Skeletal muscle tissue (tissue), 4 donors: ENCODE measurements around the gene ITPK1. TPM values are rescaled to one million over a fixed set of nuclear protein-coding genes. Genes with fewer than 3 reads are reported as not detected.

Experiments
- H3K27ac ChIP-seq: one replicate; pipeline ENCODE4 v1.7.0; 2013; ENCODE audit warnings: mild to moderate bottlenecking, low read depth, low read length, inconsistent platforms
- H3K27me3 ChIP-seq, 3 donors: one replicate each; pipeline ENCODE4 v1.7.0; 2013; ENCODE audit warnings: low read length in 3 of 3; ENCODE audit not compliant: control insufficient read depth in 3 of 3, insufficient read depth in 3 of 3
- H3K36me3 ChIP-seq, 3 donors: one replicate each; pipeline ENCODE4 v1.7.0; 2013; ENCODE audit warnings: low read length in 3 of 3; ENCODE audit not compliant: control insufficient read depth in 3 of 3, insufficient read depth in 3 of 3
- H3K4me1 ChIP-seq, 3 donors: one replicate each; pipeline ENCODE4 v1.7.0; 2013; ENCODE audit warnings: low read length in 3 of 3, mild to moderate bottlenecking in 3 of 3; ENCODE audit not compliant: control insufficient read depth in 3 of 3, insufficient read depth in 3 of 3
- H3K4me3 ChIP-seq, 3 donors: one replicate each; pipeline ENCODE4 v1.7.0; 2013; ENCODE audit warnings: low read length in 3 of 3
- H3K9ac ChIP-seq, 3 donors: one replicate each; pipeline ENCODE4 v1.7.0; 2013; ENCODE audit warnings: low read length in 3 of 3, mild to moderate bottlenecking in 3 of 3, moderate library complexity in 2 of 3, low read depth in 1 of 3
- H3K9me3 ChIP-seq, 3 donors: one replicate each; pipeline ENCODE4 v1.7.0; 2013; ENCODE audit warnings: low read length in 3 of 3; ENCODE audit not compliant: control insufficient read depth in 3 of 3
- total RNA-seq: library from RNA; depleted of rRNA; stranded (reverse); fragments of >200 nt; gene quantifications from one replicate; pipeline ENCODE4 v1.2.3, GENCODE V29; 2014
- donor health status: Osteomylitis.

Gene ITPK1
- total RNA-seq, 1 donor from 2014 or later = 4.7 TPM

DNA sequence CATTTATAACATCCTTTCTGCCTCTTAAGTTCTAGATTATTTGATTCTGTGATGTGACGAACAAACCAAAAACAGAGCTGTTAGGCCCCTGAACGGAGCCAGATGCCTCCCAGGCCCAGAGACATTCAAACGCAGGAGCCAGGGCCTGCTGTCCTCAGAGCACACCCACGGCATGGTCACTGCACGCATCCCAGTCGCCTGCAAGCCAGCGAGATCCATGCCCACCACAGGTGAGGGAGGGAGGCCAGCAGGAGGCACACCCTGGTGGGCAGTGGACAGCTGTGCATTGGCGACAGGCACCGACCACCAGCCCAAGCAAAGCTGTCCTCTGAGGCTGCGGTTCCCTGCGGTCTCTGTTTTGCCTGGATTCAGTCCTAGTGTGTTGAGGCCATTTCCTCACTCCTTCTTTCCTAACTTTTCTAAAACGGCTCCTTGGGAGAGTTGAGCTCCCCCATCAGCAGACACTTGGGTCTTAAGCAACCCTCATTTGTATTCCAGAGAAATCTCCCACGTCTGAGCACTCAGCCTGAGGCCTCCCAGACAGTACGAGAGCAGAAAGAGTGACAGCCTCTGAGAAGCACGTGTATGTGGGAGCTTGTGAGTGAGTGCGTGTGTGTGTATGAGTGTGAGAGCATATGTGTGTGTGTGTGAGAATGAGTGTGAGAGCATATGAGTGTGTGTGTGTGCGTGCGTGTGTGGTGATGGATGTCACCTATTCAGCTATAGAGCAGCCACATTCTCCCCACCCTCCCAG lies 111.6 kb downstream of the ITPK1 start:
- H3K27me3 ChIP-seq = no peaks in the 10 kb centered on the region
- no peak overlapping the region for H3K27ac ChIP-seq
- no peaks in the 10 kb centered on the region for H3K9me3 ChIP-seq
- no peaks in the 10 kb centered on the region for H3K36me3 ChIP-seq
- H3K4me3 ChIP-seq = no peak overlapping the region
- peaks cover 23 to 39% (median 28%) of the 10 kb centered on the region in 3 donors for H3K4me1 ChIP-seq
- H3K9ac ChIP-seq = no peak overlapping the region

DNA sequence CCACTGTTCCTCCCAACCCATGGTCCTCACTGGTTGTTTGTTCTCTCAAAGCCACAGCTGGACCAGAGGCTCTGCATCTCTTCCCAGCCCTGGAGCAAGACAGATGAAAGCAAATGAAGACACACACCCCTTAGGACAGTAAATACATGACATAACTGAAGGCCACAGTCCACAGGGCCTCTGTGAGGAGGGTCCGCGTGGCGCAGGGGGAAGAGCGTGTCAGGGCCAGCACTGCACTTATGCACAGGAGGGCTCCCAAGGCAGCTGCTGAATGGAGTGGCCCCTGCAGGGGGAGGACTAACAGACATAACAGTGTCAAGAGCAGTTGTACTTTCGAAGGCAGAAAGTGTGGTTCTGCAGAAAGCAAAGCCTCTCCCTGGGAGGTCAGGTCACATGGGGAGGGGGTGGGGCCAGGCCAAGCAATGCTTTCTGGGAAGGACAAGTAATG lies 112.8 kb downstream of the ITPK1 start:
- no peak overlapping the region for H3K9ac ChIP-seq
- H3K36me3 ChIP-seq = no peaks in the 10 kb centered on the region
- H3K4me1 ChIP-seq = peaks cover 12 to 31% (median 16%) of the 10 kb centered on the region in 3 donors
- H3K9me3 ChIP-seq = no peaks in the 10 kb centered on the region
- no peak overlapping the region for H3K27ac ChIP-seq
- H3K27me3 ChIP-seq = no peaks in the 10 kb centered on the region
- no peak overlapping the region for H3K4me3 ChIP-seq

DNA sequence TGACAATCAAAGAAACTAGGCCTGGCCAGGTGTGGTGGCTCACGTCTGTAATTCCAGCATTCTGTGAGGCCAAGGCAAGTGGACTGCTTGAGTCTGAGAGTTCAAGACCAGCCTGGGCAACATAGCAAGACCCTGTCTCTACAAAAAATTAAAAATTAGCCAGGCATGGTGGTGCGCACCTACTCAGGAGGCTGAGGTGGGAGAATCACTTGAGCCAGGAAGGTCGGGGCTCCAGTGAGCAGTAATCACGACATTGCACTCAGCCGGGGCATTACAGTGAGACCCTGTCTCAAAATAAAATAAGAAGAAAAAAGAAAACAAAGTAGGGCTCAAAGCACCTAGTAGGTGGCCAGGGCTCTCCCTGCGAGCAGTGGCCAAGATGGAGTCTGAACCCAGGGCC lies 113.7 kb downstream of the ITPK1 start:
- Histone ChIP-seq H3K9me3 (no peaks in the 10 kb centered on the region), H3K4me3 (no peak overlapping the region), H3K27ac (no peak overlapping the region), H3K9ac (no peak overlapping the region), H3K27me3 (no peaks in the 10 kb centered on the region), H3K36me3 (no peaks in the 10 kb centered on the region), H3K4me1 (peaks cover 6 to 23% (median 9%) of the 10 kb centered on the region in 3 donors)

DNA sequence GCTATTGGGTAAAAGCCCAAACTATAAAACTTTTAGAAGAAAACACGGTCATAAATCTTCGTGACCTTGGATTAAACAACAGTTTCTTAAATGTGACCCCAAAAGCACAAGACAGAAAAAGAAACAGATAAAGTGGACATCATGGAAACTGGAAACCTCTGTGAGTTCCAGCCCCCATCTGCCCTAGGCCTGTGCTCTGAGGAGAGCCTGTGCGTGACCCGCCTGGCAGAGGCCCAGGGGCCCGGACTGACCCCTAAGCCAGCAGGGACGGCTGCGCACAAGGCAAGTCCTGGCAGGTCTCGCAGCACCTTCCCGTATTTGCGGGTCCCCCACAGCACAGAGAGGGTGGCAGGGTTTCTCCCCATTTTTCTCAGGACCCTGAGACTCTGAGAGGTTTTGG lies 116.8 kb downstream of the ITPK1 start:
- Histone ChIP-seq H3K27me3 (no peaks in the 10 kb centered on the region), H3K36me3 (no peaks in the 10 kb centered on the region), H3K4me3 (no peak overlapping the region), H3K4me1 (peaks cover 0 to 4% (median 0%) of the 10 kb centered on the region in 3 donors), H3K9ac (no peak overlapping the region), H3K27ac (no peak overlapping the region), H3K9me3 (no peaks in the 10 kb centered on the region)

DNA sequence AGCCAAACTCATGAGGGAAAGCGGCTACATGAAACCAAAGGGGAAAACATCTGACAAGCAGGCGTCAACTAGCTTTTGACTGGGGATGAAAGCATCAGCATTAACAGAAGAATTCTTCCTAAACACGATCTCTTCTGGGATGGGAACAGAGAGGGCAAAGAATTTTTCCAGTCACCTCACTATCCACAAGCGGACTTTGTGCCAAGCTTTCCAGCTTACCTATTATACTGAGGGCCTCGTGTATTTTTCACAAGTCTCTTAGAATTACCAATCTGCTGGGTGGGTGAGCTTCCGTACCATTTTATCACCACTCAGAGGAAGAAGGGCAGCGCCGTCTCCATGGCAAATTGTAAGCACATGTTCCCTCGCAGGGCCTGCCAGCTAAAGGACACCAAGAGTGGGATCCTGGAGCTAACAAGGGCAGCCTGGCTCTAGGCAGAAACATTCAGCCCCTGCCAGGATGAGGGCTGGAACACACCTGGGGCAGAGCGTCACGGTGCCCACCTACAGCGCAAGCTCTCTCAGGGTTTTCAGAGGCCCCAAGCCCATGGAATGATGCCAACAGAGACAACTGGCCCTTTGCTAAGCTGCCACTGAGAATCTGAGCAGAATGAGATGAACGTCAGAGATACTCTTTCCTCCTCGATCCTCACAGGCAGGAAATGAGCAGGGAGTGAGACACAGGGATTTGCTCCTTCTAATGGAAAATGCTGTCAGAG lies 118.2 kb downstream of the ITPK1 start:
- Histone ChIP-seq H3K9ac (no peak overlapping the region), H3K36me3 (peaks cover 6 to 9% (median 9%) of the 10 kb centered on the region in 3 donors), H3K4me1 (peaks cover 0 to 4% (median 0%) of the 10 kb centered on the region in 3 donors), H3K9me3 (no peaks in the 10 kb centered on the region), H3K27ac (no peak overlapping the region), H3K27me3 (no peaks in the 10 kb centered on the region), H3K4me3 (no peak overlapping the region)

DNA sequence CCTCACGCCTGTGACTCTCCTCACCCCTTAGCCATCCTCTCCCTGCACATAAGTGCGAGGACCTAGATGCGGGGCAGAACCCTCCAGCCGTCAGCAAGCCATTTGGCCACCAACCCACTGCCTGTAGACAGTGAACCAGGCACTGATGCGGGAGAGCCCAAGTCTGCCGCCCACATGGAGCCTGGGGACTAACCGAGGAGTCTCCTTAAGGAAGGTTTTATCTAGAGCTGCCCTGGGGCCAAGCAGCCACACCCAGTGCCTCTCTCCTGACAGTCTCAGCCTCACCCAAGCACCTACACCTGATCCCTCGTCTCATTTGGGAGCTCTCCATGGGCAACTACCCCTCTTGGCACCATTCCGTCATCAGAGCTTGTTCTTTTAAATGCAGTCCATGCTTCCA lies 120.1 kb downstream of the ITPK1 start:
- Histone ChIP-seq H3K9me3 (no peaks in the 10 kb centered on the region), H3K36me3 (peaks cover 6 to 9% (median 9%) of the 10 kb centered on the region in 3 donors), H3K27me3 (no peaks in the 10 kb centered on the region), H3K4me3 (no peak overlapping the region), H3K9ac (no peak overlapping the region), H3K4me1 (peaks cover 0 to 4% (median 0%) of the 10 kb centered on the region in 3 donors), H3K27ac (no peak overlapping the region)

DNA sequence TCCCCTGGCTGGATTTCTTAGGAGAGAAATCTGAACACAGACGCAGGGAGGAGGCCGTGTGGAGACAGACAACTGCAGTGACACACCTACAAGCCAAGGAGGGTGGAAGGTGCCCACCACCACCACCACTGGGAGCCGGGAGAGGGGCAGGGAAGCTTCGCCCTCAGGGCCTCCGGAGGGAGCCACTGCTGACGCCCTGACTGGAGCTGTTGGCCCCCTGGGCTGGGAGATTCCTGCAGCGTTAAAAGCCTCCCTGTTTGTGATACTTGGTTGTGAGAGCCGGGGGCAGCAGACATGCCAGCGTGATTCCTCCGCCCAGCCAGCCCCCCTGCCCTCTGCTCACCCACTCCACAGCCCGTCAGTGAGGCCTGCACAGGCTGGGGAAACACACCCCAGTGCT lies 120.8 kb downstream of the ITPK1 start:
- Histone ChIP-seq H3K36me3 (peaks cover 9% of the 10 kb centered on the region in 3 donors), H3K9me3 (no peaks in the 10 kb centered on the region), H3K9ac (no peak overlapping the region), H3K27me3 (no peaks in the 10 kb centered on the region), H3K4me1 (peaks cover 0 to 4% (median 0%) of the 10 kb centered on the region in 3 donors), H3K27ac (no peak overlapping the region), H3K4me3 (no peak overlapping the region)

DNA sequence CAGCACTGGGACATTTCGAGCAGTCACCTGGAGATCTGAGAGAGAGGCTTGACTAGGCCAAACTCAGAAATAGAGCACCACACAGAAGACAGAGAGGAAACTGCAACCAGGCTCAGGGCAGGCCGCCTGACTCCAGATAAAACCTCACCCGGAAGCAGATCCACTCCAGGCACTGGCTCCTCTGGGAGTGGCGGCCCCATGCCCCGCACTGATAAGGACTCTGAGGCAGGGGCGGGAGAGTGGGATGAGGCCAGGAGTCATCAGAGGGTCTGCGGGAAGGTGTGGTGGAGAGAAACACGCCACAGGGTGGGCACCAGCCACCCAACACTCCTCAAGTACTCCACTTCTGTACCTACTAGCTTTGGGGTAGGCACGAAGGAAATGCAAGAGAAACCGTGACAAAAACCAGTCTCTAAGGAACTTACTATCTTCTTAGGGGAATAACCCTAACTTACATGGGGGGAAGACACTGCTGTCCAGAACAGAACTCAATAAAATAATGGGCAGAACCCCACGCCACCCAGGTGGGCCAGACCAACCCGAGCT lies 121.5 kb downstream of the ITPK1 start:
- no peaks in the 10 kb centered on the region for H3K27me3 ChIP-seq
- H3K27ac ChIP-seq = no peak overlapping the region
- peaks cover 0 to 4% (median 0%) of the 10 kb centered on the region in 3 donors for H3K4me1 ChIP-seq
- no peak overlapping the region for H3K4me3 ChIP-seq
- H3K9ac ChIP-seq = no peak overlapping the region
- H3K9me3 ChIP-seq = no peaks in the 10 kb centered on the region
- H3K36me3 ChIP-seq = peaks cover 9% of the 10 kb centered on the region in 3 donors

DNA sequence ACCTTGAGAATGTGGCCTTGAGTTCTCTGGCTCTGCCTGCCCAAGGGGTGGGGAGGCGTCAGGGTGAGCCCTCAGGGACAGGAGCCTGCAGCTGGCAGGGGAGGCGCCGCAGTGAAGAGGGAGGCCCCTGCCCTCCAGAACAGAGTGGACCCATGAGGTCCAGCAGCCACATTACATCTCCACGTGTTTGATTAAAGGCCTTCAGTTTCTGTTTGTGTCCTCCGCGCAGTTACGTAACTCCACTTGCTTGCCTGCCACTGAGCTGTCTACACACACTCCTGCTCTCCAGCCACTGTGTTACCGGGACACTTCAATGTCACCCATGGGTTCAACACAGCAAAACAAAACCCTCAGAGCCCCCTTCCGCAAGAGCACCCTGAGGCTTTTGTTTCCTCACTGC lies 122.4 kb downstream of the ITPK1 start:
- Histone ChIP-seq H3K9me3 (no peaks in the 10 kb centered on the region), H3K27ac (no peak overlapping the region), H3K27me3 (no peaks in the 10 kb centered on the region), H3K4me1 (peaks cover 0 to 4% (median 0%) of the 10 kb centered on the region in 3 donors), H3K4me3 (no peak overlapping the region), H3K36me3 (peaks cover 9% of the 10 kb centered on the region in 3 donors), H3K9ac (no peak overlapping the region)

DNA sequence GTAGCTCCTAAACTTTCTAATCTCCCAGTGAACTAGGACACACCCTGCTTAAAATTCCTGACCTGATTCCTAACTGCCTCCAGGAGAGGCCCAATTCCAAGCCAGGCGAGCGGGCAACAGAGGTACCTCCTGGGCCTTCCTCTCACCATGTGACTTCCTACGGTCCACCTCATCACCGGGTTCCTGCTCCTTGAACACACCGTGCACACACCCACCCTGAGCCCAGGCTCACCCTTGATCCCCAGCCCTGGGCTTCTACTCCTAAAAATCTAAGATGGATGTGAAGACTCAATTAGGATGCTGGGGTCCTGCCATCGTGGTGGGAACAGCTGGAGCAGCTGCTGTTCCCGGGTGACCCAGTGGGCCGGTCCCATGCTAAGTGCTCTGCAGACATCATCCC lies 124.2 kb downstream of the ITPK1 start:
- Histone ChIP-seq H3K4me3 (no peak overlapping the region), H3K9ac (no peak overlapping the region), H3K9me3 (no peaks in the 10 kb centered on the region), H3K27ac (no peak overlapping the region), H3K27me3 (no peaks in the 10 kb centered on the region), H3K4me1 (peaks cover under 1 to 6% (median 3%) of the 10 kb centered on the region in 3 donors), H3K36me3 (peaks cover 9% of the 10 kb centered on the region in 3 donors)
